ENCODE data around the gene KRT14.
"Not testable (repeated sequence)": the region's sequence is repeated elsewhere in the genome, so short reads cannot be mapped to it uniquely, and the experiment has no call there.

KRT14 gene

DNA sequence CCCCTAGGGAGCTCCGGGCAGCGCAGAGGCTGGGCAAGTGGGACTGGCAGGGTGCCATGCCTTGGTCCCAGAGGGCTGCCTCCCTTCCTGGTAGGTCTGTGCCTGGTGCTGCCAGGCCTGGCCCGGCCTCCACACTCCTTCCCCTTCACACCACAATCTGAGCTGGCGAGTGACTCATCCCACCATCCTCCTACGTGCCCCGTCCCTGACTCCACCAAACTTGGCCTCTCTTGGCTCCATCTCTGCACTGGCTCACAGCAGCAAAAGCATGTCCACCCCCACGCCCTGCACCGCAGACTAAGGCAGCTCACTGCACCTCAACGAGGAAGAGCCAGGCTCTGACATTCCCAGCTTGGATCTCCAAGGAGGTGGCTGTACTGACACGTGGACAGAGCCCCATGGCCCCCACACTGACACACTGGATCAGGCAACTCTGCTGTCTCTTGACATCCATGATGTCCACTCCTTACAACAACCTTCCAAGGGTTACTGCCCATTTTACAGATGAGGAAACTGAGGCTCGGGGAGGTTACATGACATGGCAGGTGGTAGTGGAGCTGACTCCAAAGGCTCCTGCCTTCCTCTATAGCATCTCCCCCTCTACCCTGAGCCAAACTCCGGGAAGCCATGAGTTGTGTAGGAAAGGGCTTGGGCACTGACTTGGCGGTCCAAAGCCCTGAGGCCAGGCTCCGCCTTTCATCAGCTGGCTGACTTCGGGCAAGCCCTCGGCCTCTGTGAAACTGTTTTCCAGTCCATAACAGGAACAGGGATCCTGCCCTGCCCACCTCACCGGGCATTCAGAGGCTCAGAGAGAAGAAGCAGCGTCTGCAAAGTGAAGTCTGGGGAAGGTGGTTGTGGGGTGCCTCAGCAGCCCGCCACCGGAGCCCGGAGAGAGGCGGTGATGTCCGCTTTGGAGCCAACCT is 38.5 kb downstream of the KRT14 start:
- DNase-seq (ENCODE audit: low read depth in 2 of 2), result peak; percentile 57 to 71

DNA sequence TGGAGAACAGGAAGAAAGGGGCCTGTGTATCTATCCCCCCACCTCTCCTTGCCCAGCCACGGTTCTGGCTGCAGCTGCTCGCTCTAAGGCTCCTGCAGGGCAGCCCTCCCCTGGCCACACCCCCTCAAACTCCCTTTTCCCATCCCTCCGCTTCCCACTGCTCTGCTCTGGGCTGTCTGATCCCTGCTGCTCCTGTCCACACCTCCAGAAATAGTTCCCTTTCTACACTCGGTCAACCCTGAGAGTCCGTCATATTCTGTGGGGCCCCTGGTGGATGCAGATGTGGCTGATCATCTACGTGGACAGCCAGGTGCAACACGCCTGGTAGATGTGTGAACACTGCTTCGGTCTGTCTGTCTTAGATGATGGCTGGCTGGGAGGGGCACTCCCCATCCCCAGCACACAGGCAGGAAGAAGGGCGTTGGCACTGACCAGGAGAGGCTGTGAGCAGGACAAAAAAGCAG is 39.3 kb downstream of the KRT14 start:
- no peak for DNase-seq (ENCODE audit: low read depth in 2 of 2)

DNA sequence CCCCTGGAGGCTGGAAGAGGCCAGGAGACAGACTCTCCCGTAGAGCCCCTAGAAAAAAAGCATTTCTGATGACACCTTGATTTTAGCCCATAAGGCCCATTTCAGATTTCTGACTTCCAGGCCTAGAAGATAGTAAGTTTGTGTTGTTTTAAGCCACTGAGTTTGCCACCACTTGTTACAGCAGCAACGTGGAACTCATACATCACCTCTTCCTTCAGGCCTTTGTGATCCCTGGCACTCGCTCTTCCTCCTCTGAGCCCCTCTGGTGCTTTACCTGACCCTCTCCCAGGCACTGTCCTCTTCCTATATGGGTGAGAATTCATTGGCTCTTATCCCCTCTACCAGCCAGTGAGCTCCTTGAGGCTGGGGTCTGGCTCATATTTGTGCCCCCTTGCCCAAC is 39.9 kb downstream of the KRT14 start:
- no peak for DNase-seq (ENCODE audit: low read depth in 2 of 2)

DNA sequence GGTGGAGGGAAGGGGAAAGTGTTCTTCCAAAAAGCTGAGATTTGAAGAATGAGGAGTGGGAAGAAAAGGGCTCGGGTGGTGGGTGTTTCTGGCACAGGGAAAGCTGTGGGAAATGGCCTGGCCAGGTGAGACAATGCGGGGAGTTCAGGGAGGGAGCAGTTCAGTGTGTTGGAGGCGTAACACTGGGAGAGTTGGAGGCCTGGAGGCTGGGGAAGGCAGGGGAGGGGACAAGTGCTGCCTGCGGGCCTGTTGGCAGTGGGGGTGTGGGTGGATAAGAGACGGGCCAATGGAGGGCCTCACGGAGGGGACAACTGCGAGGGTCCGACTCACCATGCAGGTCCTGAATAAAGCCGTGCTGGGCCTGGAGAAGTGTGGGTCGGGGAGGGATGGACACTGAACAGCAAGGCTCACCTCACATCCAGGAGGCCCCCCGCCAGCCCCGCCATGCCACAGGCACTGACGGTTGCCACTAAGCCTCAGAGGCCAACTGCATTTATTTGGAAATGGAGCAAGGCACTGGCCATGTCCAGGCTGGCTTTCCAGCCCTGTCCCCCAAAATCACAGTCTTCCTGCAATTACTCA is 40.8 kb downstream of the KRT14 start:
- DNase-seq (ENCODE audit: low read depth in 2 of 2), result no peak

DNA sequence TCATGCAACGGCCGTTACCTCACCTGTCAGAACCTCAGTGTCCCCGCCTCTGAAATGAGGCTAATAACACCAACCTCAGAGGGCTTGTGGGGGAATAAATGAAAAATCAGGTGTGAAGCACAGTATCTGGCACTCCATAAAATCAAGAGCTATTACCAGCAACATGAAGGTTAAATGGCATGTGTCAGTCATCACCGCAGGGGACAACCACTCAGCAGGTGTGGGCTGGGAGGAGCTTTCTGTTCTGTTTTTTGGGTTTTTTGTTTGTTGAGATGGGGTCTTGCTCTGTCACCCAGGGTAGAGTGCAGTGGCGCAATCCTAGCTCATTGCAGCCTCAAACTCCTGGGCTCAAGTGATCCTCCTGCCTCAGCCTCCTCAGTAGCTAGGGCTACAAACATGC is 41.8 kb downstream of the KRT14 start:
- no peak for DNase-seq (ENCODE audit: low read depth in 2 of 2)

DNA sequence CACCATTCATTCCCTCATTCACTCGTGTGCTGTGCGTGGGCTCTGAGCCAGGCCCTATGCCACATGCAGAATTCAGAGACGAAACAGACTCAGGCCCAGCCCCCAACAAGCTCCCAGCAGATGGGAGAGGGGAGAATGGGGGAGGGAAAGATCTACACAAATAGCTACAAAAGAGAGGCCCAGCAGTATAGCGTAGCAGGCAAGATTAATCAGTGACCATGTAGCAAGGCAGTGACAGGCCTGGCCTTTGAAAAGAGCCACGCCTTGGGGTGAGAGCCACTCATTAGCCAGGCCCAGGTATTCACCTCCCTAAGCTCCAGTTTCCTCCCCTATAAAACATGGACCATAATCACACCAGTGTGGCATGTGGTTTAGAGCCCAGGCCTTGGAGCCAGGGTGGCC is 42.2 kb downstream of the KRT14 start:
- DNase-seq (ENCODE audit: low read depth in 2 of 2), result no peak

DNA sequence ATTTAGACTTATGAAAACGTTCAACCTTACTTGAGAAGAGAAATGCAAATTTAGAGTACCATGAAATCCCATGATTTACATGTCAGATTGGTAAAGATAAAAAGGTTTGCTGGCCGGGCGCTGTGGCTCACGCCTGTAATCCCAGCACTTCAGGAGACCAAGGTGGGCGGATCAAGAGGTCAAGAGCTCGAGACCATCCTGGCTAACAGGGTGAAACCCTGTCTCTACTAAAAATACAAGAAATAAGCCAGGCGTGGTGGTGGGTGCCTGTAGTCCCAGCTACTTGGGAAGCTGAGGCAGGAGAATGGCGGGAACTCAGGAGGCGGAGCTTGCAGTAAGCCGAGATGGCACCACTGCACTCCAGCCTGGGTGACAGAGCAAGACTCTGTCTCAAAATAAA is 43.9 kb downstream of the KRT14 start:
- not testable (repeated sequence) for DNase-seq (ENCODE audit: low read depth in 2 of 2)

DNA sequence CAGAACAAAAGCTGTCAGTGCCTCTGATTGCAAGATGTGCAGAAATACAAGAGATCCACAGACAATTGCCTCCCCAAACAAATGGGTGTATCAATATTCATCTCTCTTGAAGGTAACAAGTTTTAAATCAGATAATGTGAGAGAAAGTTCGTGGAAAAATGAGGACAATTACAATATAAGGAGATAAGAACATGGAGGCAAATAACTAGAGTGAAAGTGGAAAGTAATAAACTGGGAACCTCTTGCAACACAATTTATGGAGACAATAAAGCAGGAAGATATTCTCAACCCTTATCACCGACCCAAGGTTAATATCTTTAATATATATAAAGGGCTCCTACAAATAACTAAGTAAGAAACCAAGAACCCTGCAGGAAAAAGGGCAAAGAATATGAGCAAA is 44.3 kb downstream of the KRT14 start:
- no peak for DNase-seq (ENCODE audit: low read depth in 2 of 2)

DNA sequence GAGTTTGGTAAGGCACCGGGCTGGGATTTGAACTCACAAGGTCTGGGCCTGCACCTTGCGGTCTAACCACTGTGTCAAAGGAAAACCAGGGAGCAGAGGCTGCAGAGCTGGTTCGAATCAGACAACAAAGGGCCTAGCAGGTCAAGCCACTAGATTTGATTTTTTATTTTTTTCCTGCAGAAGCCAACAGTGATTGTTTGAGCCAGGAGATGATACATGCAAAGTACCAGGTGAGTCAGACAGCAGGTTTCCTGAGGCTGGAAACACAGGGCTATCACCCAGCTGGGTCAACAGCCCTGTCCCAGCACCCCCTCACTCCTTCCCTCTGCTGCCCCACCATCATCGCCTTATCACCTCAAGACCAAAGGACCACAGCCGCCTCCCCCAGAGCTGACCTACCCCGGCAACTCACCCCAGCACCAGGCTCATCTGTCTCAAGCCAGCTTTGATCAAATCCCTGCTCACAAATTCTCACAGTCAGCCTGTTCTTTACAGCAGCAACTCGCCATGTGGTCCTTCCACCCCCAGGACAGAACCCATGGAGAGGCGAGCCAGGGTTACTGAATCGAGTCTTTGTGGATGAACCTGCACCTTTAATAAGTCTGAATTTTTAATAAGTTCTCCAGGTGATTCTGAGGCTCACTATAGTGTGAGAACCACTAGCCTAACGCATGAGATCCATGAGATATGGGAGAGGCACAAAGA is 45.6 kb downstream of the KRT14 start:
- no peak for DNase-seq (ENCODE audit: low read depth in 2 of 2)

DNA sequence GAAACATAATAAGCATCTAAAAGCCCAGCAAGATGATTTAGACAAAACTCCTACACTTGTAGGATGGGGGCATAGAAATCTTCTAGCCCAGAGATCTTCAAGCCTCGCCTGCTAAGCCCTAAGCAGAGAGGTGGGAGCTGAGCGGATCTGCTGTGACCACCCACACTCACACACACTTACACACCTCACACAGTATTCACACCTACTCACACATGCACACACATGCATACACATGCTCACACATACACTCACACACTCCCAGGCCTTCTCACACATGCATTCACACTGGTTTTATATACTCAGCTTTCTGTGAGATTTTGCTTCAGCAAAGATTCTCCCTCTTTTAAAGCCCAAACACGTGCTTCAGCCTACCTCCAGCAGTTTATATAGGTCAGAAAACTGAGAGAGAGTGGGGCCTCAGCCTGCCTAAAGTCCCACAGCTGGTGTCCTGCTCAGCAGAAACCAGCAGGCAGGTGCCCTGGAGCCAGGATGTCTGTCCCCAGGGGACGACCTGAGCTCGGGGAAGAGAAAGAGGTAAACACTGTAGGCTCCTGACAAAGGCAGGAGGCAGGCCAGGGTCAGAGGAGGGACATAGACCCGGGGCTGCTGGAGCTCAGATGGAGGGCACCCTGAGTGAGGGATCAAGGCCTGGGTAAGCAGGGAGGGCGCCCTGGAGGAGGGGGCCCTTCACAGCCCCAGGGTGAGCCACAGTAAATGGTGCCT is 46.6 kb downstream of the KRT14 start:
- no peak for DNase-seq (ENCODE audit: low read depth in 2 of 2)

DNA sequence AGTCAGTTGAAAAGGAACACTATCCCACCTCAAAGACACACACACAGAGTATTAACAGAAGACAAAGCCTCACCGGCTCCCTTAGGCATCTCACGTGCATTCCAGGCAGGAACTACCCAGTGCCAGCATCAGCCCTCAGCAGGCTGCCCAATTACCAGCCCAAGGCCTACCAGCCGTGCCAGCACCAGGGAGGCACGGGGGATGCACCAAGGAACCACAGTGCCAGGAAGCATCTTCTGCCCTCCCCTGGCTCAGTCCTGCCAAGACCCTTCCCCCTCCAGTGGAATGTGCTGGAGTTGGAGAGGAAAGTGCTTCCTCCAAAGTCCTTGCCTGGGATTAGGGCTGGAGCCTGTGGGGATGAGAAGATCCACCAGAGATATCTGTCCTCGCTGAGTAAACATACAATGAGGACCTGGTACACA is 47.6 kb downstream of the KRT14 start:
- no peak for DNase-seq (ENCODE audit: low read depth in 2 of 2)

DNA sequence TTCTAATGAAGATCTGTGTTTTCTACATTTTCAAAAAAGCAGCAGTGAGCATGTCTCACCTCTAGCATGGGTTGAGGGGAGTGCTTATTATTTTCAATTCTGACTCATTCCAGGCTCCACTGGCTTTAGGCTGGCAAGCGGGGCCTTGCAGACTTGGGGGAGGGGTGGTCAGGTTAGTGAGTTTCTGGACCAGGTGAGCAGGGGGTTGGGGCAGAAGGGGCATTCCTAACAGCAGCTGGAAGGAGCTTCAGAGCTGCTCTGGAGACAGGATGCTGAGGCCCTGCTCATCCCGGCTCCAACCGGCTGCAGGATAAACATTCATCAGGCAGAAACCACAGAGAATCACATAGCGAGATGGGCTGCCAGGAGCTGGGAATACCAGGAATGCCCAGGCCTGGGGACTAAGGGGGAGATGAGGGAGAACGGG is 48.1 kb downstream of the KRT14 start:
- DNase-seq (ENCODE audit: low read depth in 2 of 2), result no peak

DNA sequence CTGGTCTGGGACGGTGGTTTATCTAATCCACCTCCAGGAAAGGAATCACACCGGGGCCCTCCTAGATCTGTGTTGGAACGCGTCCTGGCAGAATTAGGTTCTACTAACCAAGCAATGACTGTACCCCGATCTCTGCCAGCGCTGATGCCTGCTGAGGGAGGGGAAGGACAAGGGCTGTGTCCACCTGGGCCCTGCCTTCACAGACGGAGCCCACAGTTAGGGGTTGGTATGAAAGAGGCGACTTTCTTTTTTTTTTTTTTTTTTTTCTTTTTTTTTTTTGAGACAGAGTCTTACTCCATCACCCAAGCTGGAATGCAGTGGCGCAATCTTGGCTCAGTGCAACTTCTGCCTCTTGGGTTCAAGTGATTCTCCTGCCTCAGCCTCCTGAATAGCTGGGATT is 48.7 kb downstream of the KRT14 start:
- DNase-seq (ENCODE audit: low read depth in 2 of 2), result no peak

DNA sequence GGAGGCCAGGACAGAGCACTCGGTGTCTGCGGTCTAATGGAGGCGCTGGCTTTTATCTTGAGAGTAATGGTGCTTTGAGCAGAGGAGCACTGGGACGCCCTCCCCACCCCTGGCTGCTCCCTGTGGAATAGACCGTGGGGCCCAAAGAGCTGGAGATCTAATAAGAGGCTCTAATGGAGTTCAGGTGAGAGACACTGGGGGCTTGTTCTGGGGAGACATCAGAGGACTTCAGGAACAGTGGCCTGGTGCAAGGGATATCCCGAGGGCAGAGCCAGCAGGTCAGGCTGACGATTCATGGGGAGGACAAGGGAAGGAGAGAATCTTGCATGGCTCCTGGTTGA is 49.1 kb downstream of the KRT14 start:
- DNase-seq (ENCODE audit: low read depth in 2 of 2), result no peak

DNA sequence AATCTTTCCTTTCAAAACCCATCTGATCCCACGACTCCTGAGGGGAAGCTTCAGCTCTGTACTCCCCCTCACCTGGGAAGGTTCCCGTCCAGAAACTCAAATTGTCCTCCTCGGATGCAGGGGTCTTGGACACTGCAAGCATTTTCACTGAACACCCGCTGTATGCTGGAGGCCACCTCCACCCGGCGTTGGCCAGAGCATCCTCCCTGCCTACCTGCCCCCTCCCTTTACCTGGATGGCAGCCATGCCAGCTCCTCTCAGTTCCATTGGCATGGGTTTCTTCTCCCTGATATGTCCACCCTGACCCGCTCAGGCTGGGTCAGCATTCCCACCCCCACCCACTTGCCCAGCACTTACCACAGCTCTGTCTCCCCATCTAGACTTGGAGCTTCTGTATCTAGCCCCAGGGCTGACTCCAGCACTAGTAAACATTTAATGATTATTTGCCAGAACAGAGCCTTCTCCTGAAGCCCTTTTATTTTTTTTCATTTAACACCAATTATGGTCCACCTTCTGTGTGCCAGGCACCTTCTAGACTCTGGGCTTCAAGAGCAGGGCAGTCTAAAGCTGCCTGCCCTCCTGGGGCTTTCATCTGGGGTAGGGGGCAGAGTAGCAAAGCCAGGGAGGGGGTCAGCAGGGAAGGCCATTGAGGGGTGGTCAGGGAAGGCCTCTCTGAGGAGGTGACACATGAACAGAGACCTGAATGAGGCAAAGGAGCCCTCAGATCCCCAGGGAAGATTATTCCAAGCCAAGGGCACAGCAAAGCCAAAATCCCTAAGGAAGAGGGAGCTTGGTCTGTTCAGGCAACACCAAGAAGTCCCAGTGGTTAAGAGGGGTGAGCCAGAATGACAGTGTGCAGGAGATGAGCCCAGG is 49.7 kb downstream of the KRT14 start:
- DNase-seq (ENCODE audit: low read depth in 2 of 2), result no peak

DNA sequence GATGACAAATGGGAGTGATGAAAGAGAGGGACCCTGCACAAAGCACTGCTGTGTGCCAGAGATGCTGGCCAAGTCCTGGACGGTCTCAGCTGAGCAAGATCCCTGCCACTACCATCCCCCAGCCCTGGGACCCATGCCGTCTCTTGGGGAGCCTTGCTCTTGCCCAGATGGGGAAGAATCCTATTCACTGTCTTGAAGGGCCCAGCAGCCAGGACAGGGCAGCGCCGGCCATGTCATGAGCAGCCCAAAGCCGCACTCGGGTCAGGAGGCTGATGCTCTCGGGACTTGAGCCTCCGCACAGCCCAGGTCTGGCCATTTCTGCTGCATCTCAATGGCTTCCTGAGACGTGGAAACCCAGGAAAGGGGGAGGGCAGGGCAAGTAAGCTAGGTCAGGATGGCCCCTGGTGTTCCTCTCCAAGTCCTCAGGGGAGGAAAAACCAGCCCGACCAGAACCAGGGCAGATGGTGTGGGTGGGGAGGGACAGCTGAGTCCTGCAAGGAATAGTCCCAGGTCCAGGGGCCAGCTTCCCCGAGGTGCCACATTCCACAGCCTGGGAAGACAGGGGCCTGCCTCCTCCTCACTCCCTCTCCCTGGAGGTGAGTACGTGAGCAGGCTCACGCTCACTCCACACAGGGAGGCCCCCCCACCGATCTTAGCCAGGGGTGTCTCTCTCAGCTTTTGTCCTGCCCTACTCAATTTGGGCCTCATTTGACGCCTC is 50.8 kb downstream of the KRT14 start:
- DNase-seq (ENCODE audit: low read depth in 2 of 2), result no peak

DNA sequence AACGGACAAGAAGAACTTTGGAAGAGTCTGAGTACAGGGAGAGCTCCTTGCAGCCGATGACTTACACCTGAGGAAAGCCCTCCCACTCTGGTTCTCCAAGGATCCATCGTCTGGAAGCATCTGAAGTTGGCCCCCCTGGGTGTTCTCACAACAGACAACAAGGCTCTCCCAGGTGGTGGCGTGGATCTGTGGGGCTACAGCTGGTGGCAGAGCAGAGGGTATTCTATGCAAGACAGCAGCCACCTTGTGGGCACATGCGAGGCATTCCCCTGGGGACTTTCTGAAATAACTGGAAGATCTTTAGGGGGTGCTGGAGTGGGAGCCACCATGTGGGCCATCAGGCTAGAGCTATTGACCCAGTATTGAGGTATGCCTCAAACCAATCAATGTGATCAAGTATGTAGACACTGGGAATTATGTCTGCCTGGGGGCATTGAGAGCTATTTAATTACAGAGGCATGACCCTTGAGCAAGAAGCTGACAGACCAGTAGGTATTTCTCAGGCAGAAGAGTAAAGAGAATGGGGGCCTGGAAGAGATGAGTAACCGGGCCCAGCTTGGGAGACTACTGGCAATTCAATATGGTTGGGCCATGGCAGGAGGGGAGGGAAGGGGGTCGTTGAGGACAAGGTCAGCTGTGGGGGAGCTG is 51.7 kb downstream of the KRT14 start:
- no peak for DNase-seq (ENCODE audit: low read depth in 2 of 2)

DNA sequence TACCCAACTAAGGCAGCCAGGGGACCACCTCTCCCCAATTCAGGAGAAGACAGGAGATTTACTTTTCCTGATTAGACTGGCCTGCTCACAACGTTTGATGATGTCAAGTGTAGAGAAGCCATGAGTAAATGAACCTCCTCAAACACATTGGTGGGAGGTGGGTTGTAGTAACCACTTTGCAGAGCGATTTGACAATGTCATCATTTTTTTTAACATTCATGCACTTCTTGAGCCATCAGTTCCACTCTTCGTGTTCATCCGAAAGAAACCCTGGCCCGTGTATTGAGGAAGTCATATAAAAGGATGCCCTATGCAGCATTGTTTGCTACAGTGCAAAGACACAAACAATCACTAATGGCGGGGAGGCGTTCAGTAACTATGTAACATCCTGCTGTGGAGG is 53.1 kb downstream of the KRT14 start:
- no peak for DNase-seq (ENCODE audit: low read depth in 2 of 2)

DNA sequence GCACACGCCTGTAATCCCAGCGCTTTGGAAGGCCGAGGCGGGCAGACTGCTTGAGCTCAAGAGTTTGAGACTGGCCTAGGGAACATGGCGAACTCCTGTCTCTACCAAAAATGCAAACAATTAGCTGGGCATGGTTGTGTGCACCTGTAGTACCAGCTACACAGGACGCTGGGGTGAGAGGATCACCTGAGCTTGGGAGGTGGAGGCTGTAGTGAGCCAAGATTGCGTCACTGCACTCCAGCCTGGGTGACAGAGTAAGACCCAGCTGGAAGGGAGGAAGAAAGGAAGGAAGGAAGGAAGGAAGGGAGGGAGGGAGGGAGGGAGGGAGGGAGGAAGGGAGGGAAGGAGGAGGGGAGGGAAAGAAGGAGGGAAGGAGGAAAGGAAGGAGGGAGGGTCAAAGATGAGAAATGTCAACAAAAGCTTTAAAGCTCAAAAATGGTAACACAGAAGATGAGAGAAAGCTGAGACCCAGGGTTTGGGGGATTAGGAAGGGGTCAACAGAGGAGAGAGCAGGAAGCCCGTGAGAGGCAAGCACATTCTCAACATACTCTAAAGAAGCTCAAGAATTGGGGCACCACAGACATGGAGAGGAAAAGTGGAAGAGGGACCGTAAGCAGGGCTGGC is 53.6 kb downstream of the KRT14 start:
- no peak for DNase-seq (ENCODE audit: low read depth in 2 of 2)
